Activated CD4-positive, alpha-beta T cell treated with anti-CD3 and anti-CD28 coated beads for 24 hours (primary cell): Measurements from ENCODE around the gene GRM1.

Source experiments
- DNase-seq, 2 donors: peaks; one replicate each; pipeline ENCODE4 v3.0.0-alpha.2; 2020; ENCODE audit warnings: low read depth in 2 of 2

Gene GRM1

GRCh38 chr6:146456886-146457285 lies 428.0 kb downstream of the GRM1 start:
- DNase-seq, result no peak

DNA sequence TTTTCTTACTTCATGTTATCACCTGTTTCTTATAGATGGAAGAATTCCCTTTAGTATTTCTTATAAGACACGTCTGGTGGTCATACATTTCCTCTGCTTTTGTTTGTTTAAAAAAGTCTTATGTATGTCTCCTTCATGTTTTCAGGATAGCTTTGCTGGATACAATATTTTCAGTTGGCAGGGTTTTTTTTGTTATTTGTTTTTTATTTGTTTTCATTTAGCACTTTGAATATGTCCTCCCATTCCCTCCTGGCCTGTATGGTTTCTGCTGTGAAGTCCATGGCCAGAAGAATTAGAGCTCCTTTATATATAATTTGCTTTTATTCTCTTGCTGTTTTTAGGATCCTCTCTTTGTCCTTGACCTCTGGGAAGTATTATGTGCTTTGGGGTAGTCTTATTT lies 432.1 kb downstream of the GRM1 start:
- DNase-seq, result no peak

GRCh38 chr6:146470091-146470770 lies 441.4 kb downstream of the GRM1 start:
- no peak for DNase-seq

DNA sequence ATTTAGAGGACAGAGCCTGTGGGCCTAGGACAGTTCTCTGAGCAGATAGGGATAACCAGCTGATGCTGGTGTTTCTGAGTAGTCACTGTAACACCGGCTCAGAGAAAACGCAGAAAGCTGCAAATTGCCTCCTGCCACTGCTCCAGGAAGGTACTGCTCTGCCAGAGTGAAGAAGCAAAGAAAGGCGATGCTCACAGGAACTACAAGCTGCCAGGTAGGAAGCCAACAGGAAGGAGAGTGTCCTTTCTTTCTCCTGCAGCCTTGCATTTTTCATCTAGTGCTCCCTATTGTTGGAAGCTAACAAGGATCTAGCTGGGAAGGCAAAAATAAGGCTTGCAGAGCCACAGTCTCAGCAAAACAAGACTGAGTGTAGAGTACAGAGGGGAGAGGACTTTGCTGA lies 444.1 kb downstream of the GRM1 start:
- no peak for DNase-seq

- no peak for DNase-seq
Measured at GRCh38 chr6:146481527-146481926, 452.7 kb downstream of the GRM1 start.

GRCh38 chr6:146484411-146484810 lies 455.5 kb downstream of the GRM1 start:
- no peak for DNase-seq
